Spleen (tissue), 7 donors: ENCODE results near the gene SLC9A3.

Experiments used
- POLR2A ChIP-seq, 3 donors: fragments of 450-650 bp; IDR thresholded peaks; one replicate each; pipeline ENCODE4 v1.5.1; 2017; ENCODE audit warnings: antibody characterized with exemption in 3 of 3, mild to moderate bottlenecking in 1 of 3
- TF ChIP-seq, protein P1 (sequence below), 11 experiments: fragments of 200-600 bp in 7 of 11; fragments of 450-650 bp in 4 of 11; sonication (generic) in 4 of 11; IDR thresholded peaks in 8 of 11; conservative IDR thresholded peaks in 3 of 11; 1 replicate in 7 of 11; 2 replicates in 4 of 11; pipeline versions ENCODE4 v1.4.0 to v1.8.0; 2016 to 2021; ENCODE audit warnings: antibody characterized with exemption in 11 of 11, inconsistent platforms in 4 of 11, mild to moderate bottlenecking in 1 of 11
- donor health status: DM: no; HTN: no; CAD: no; lungs with moderate emphysema.
- donor health status: DM: no; HTN: no; CAD: no.
- donor health status: DM: no; HTN: no; CAD: no.

DNA sequence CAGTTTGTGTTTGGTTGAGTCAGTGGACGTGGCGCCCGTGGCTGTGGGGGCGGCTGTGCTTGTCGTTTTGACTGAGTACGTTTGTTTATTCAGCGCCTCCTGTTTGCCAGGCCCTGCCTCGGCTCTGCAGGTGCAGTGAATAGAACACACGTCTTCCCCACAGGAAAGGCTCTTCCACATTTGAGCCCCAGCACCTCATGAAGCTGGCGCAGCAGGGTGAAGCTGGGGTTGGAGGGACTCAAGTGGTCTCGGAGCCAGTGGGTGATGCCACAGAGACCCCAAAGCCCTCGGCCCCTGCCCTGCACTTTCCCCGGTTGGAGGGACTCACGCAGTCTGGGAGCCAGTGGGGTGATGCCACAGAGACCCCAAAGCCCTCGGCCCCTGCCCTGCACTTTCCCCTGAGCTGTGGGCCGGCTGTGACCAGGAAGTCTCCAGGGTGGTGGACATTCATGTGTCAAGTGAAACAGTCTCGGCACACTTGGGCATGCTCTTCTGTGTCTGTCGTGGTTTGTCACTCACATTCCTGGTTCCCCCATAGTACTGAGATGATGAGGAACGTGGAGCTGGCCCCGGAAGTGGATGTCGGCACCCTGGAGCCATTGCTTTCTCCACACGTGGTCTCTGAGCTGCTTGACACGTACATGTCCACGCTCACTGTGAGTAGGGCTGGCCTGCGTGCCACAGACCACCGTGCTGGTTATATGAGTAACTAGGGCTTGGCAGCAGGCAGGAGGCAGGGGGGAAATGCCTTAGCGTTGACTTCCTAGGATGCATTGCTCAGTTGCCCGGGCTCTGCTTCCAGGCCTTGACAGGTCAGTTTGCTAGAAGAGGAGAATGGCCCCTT lies 67.7 kb downstream of the SLC9A3 start:
- TF ChIP-seq, protein P1, sequence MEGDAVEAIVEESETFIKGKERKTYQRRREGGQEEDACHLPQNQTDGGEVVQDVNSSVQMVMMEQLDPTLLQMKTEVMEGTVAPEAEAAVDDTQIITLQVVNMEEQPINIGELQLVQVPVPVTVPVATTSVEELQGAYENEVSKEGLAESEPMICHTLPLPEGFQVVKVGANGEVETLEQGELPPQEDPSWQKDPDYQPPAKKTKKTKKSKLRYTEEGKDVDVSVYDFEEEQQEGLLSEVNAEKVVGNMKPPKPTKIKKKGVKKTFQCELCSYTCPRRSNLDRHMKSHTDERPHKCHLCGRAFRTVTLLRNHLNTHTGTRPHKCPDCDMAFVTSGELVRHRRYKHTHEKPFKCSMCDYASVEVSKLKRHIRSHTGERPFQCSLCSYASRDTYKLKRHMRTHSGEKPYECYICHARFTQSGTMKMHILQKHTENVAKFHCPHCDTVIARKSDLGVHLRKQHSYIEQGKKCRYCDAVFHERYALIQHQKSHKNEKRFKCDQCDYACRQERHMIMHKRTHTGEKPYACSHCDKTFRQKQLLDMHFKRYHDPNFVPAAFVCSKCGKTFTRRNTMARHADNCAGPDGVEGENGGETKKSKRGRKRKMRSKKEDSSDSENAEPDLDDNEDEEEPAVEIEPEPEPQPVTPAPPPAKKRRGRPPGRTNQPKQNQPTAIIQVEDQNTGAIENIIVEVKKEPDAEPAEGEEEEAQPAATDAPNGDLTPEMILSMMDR (IDR thresholded peaks at IDR 0.05 in 8 of 11, conservative IDR thresholded peaks at IDR 0.05 in 3 of 11), result no peak
- no peak for TF ChIP-seq POLR2A (IDR thresholded peaks at IDR 0.05)
